Body of pancreas (tissue), 4 donors: ENCODE measurements around the gene BET1.

ENCODE experiments used
- POLR2A ChIP-seq, 3 donors: fragments of 450-650 bp; IDR thresholded peaks; one replicate each; pipeline ENCODE4 v1.6.1; 2016; ENCODE audit warnings: antibody characterized with exemption in 3 of 3, mild to moderate bottlenecking in 2 of 3
- TF ChIP-seq, protein P1 (sequence below), 7 experiments: fragments of 450-650 bp in 4 of 7; fragments of 200-600 bp in 3 of 7; sonication (generic) in 3 of 7; IDR thresholded peaks; one replicate each; pipeline ENCODE4 v1.5.1; 2016 to 2019; ENCODE audit warnings: antibody characterized with exemption in 7 of 7

DNA sequence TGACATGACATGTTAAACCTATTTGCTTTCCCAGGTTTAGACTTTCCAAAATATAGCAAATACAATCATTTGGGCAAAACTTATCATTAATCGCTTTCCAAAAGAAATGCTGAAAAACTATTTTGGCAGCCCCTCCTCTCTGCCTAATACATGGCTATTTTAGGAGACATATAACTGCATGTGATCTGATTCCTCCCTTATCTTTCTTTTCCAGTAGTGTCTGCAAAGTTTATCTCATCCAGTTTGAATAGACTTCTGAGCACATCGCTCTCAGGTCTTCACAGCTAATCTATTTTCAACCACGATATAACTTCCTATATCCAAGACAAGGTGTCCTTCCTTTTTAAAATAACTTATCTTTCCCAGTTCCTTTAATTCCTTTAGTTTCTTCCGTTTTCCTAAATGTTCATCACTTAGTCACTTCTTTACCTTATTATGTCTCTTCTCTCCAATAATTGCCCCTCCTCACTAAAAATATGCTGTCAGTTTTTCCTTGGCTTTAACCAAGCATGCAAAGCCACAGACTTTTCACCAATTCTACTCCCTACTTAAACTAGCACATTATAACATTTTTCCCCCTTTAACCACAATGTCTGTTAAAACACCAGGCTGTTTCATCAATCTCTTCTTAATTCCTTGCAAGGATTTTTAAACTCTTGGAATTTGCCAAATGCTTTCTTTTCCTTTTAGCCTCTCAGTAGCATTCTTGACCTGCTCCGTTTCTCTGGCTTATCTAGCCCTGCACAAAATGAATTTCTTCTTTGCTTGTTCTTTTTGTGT is 58.2 kb downstream of the BET1 start:
- TF ChIP-seq, protein P1, sequence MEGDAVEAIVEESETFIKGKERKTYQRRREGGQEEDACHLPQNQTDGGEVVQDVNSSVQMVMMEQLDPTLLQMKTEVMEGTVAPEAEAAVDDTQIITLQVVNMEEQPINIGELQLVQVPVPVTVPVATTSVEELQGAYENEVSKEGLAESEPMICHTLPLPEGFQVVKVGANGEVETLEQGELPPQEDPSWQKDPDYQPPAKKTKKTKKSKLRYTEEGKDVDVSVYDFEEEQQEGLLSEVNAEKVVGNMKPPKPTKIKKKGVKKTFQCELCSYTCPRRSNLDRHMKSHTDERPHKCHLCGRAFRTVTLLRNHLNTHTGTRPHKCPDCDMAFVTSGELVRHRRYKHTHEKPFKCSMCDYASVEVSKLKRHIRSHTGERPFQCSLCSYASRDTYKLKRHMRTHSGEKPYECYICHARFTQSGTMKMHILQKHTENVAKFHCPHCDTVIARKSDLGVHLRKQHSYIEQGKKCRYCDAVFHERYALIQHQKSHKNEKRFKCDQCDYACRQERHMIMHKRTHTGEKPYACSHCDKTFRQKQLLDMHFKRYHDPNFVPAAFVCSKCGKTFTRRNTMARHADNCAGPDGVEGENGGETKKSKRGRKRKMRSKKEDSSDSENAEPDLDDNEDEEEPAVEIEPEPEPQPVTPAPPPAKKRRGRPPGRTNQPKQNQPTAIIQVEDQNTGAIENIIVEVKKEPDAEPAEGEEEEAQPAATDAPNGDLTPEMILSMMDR (IDR thresholded peaks at IDR 0.05), result no peak
- no peak for TF ChIP-seq POLR2A (IDR thresholded peaks at IDR 0.05)
